Measurements from ENCODE around the gene MFAP4.

DNA sequence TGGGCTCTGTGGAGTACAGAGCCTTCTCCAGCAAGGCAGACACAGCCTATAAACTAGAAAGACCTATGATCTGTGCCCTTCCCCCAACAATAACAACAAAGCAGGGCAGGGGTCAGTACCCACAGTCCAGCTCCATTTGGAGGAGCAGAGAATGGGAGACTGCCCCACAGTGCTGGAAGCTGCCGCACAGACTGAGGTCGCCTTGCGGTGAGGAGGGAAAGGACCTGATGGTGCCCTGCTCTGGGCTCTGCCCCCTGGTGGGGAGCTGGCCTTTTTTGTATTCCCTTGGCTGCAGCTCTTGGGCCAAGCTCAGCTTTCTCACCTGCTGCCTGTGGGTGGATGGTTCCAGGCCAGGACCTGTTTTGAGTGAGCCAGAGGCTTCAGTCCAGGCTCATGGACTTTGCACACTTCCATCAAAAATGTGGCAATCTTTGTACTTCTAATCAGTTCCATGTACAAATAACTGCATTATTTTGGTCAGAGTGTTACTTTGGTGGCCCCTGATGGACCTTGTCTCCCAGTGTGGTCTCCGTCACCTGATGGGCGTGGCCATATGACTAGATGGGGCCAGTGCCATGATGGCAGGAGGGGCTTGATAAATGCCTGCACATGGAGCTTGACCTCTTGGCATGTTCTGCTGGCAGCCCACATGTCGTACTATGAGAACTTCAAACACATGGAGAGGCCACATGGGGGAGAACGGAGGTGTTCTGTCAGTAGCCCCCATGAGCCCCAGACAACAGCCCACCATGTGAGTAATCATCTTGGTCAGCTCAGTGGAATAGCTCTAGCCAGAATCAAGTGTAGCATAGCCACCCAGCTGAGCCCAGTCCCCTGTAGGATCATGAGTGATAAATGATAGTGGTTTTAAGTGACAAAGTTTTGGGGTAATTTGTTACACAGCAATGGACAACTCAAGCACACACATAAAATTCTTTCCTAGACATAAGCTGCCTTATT, 48.7 kb downstream of the MFAP4 start:
- TF ChIP-seq, protein P1, sequence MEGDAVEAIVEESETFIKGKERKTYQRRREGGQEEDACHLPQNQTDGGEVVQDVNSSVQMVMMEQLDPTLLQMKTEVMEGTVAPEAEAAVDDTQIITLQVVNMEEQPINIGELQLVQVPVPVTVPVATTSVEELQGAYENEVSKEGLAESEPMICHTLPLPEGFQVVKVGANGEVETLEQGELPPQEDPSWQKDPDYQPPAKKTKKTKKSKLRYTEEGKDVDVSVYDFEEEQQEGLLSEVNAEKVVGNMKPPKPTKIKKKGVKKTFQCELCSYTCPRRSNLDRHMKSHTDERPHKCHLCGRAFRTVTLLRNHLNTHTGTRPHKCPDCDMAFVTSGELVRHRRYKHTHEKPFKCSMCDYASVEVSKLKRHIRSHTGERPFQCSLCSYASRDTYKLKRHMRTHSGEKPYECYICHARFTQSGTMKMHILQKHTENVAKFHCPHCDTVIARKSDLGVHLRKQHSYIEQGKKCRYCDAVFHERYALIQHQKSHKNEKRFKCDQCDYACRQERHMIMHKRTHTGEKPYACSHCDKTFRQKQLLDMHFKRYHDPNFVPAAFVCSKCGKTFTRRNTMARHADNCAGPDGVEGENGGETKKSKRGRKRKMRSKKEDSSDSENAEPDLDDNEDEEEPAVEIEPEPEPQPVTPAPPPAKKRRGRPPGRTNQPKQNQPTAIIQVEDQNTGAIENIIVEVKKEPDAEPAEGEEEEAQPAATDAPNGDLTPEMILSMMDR (IDR thresholded peaks at IDR 0.05; ENCODE audit: low read length), result peak; percentile 62
- TF ChIP-seq EZH2phosphoT487 (IDR thresholded peaks at IDR 0.05; ENCODE audit: low read length) (no peak), EZH2 (optimal IDR thresholded peaks at IDR 0.05; ENCODE audit: low read depth, low read length) (no peak)
